ENCODE results near the gene TFDP2. TPM values are rescaled to one million over a fixed set of nuclear protein-coding genes. Genes with fewer than 3 reads are reported as not detected.
"Not testable (repeated sequence)": the region's sequence is repeated elsewhere in the genome, so short reads cannot be mapped to it uniquely, and the experiment has no call there.

Gene TFDP2
- total RNA-seq, 1 experiment from 2014 or later: 45.6 TPM

DNA sequence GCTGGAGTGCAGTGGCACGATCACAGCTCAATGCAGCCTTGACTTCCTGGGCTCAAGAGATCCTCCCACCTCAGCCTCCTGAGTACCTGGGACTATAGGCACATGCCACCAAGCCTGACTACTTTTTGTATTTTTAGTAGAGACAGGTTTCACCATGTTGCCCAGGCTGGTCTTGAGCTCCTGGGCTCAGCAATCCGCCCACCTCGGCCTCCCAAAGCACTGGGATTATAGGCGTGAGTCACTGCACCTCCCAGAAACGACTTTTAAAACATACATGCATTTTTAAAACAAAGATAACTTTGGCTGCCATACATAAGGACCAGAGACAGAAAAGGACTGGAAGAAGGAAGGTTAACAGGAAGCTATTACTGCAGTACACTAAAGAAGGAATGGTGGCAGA, 4.8 kb downstream of the TFDP2 start:
- not testable (repeated sequence) for DNase-seq; H3K27me3 ChIP-seq (ENCODE audit: low read length); H3K79me2 ChIP-seq (ENCODE audit: low read length); H3K36me3 ChIP-seq (ENCODE audit: insufficient read depth, low read length); H3K9me3 ChIP-seq (ENCODE audit: low read length); H3K9ac ChIP-seq (ENCODE audit: low read length); H3K27ac ChIP-seq (ENCODE audit: low read length); H2AFZ ChIP-seq (ENCODE audit: low read length); H4K20me1 ChIP-seq (ENCODE audit: insufficient read depth, low read depth, low read length); H3K9me2 ChIP-seq (replicated peaks; ENCODE audit: insufficient read depth, low read length); H3K4me3 ChIP-seq (ENCODE audit: low read length); H3K4me2 ChIP-seq (ENCODE audit: low read depth, low read length, poor library complexity, severe bottlenecking)
- H3K4me1 ChIP-seq (ENCODE audit: low read length): peaks cover 10% of the 10 kb centered on the region

DNA sequence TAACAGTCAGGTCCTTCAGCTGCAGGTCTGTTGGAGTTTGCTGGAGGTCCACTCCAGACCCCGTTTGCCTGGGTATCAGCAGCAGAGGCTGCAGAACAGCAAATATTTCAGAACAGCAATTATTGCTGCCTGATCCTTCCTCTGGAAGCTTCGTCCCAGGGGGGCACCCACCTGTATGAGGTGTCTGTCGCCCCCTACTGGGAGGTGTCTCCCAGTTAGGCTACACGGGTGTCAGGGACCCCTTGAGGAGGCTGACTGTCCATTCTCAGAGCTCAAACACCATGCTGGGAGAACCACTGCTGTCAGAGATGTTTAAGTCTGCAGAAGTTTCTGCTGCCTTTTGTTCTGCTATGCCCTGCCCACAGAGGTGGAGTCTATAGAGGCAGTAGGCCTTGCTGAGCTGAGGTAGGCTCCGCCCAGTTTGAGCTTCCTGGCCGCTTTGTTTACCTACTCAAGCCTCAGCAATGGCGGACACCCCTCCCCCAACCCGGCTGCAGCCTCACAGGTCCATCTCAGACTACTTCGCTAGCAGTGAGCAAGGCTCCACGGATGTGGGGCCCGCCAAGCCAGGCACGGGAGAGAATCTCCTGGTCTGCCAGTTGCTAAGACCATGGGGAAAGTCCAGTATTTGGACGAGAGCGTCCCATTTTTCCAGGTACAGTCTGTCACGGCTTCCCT, 8.6 kb downstream of the TFDP2 start:
- not testable (repeated sequence) for H3K79me2 ChIP-seq (ENCODE audit: low read length); H3K4me1 ChIP-seq (ENCODE audit: low read length); H3K4me3 ChIP-seq (ENCODE audit: low read length); H3K9ac ChIP-seq (ENCODE audit: low read length); H2AFZ ChIP-seq (ENCODE audit: low read length); H4K20me1 ChIP-seq (ENCODE audit: insufficient read depth, low read depth, low read length); H3K9me3 ChIP-seq (ENCODE audit: low read length); H3K27ac ChIP-seq (ENCODE audit: low read length); H3K9me2 ChIP-seq (replicated peaks; ENCODE audit: insufficient read depth, low read length); H3K4me2 ChIP-seq (ENCODE audit: low read depth, low read length, poor library complexity, severe bottlenecking); H3K36me3 ChIP-seq (ENCODE audit: insufficient read depth, low read length); H3K27me3 ChIP-seq (ENCODE audit: low read length)
- peak; percentile 56 for DNase-seq

DNA sequence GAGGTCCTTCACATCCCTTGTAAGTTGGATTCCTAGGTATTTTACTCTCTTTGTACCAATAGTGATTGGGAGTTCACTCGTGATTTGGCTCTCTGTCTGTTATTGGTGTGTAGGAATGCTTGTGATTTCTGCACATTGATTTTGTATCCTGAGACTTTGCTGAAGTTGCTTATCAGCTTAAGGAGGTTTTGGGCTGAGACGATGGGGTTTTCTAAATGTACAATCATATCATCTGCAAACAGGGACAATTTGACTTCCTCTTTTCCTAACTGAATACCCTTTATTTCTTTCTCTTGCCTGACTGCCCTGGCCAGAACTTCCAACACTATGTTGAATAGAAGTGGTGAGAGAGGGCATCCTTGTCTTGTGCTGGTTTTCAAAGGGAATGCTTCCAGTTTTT, 12.3 kb downstream of the TFDP2 start:
- not testable (repeated sequence) for H4K20me1 ChIP-seq (ENCODE audit: insufficient read depth, low read depth, low read length); DNase-seq; H3K27me3 ChIP-seq (ENCODE audit: low read length); H3K27ac ChIP-seq (ENCODE audit: low read length); H3K9me2 ChIP-seq (replicated peaks; ENCODE audit: insufficient read depth, low read length); H3K36me3 ChIP-seq (ENCODE audit: insufficient read depth, low read length); H3K79me2 ChIP-seq (ENCODE audit: low read length); H2AFZ ChIP-seq (ENCODE audit: low read length); H3K4me3 ChIP-seq (ENCODE audit: low read length); H3K9ac ChIP-seq (ENCODE audit: low read length); H3K4me2 ChIP-seq (ENCODE audit: low read depth, low read length, poor library complexity, severe bottlenecking); H3K9me3 ChIP-seq (ENCODE audit: low read length); H3K4me1 ChIP-seq (ENCODE audit: low read length)

DNA sequence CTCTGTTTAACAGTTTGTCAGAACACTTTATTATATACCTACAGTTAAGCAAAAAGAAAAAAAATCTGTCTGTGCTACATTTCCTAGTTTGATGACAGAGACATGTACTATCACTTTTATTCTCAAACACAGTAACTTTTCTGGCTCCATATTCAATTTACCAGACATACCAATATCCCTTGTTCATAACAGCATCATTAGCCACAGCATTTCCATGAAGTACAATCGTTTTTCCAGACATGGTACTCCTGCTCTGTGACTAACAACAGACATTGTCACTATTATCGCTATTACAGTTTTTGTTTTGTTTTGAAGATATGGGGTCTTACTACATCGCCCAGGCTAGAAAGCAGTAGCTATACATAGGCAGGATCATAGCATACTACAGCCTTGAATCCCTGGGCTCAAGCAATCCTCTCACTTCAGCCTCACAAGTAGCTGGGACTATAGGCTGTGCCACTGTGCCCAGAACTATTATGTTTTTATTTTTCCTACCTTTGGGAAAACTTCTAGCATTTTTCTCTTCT, 14.5 kb downstream of the TFDP2 start:
- no peaks in the 10 kb centered on the region for H3K4me1 ChIP-seq (ENCODE audit: low read length)
- H3K27ac ChIP-seq (ENCODE audit: low read length): no peak overlapping the region
- no peak overlapping the region for H3K4me3 ChIP-seq (ENCODE audit: low read length)

DNA sequence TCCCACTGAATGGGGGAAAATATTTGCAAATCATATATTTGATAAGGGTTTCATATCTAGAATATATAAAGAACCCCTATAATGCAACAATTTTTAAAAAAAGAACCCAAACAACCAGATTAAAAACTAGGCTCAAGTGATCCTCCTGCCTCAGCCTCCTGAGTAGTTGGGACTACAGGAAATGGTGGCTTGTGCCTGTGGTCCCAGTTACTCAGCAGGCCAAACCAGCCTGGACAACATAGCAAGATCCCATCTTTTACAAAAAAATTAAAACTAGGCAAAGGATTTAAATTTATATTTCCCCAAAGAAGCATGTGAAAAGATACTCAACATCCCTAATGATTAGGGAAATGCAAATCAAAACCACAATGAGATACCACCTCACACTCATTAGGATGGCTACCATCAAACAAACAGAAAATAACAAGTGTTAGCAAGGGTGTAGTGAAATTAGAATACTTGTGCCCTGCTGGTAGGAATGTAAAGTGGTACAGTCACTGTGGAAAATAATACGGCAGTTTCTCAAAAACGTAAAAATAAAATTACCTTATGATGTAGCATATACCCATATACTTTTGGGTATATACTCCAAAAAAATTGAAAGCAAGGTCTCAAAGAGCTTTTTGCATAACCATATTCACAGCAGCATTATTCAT, 19.7 kb downstream of the TFDP2 start:
- no peaks in the 10 kb centered on the region for H3K79me2 ChIP-seq (ENCODE audit: low read length)
- H2AFZ ChIP-seq (ENCODE audit: low read length): no peak overlapping the region
- H3K4me2 ChIP-seq (ENCODE audit: low read depth, low read length, poor library complexity, severe bottlenecking): no peak overlapping the region
- no peaks in the 10 kb centered on the region for H3K9me2 ChIP-seq (replicated peaks; ENCODE audit: insufficient read depth, low read length)
- no peaks in the 10 kb centered on the region for H3K27me3 ChIP-seq (ENCODE audit: low read length)
- no peaks in the 10 kb centered on the region for H4K20me1 ChIP-seq (ENCODE audit: insufficient read depth, low read depth, low read length)
- H3K27ac ChIP-seq (ENCODE audit: low read length): no peak overlapping the region
- H3K9me3 ChIP-seq (ENCODE audit: low read length): no peaks in the 10 kb centered on the region
- DNase-seq: no peak
- H3K9ac ChIP-seq (ENCODE audit: low read length): no peak overlapping the region
- no peaks in the 10 kb centered on the region for H3K4me1 ChIP-seq (ENCODE audit: low read length)
- H3K36me3 ChIP-seq (ENCODE audit: insufficient read depth, low read length): no peaks in the 10 kb centered on the region
- no peak overlapping the region for H3K4me3 ChIP-seq (ENCODE audit: low read length)

More for the DNA sequence above, 14.5 kb downstream of the TFDP2 start:
- no peak overlapping the region for H3K9ac ChIP-seq (ENCODE audit: low read length)
- H4K20me1 ChIP-seq (ENCODE audit: insufficient read depth, low read depth, low read length): no peaks in the 10 kb centered on the region
- no peak overlapping the region for H3K4me2 ChIP-seq (ENCODE audit: low read depth, low read length, poor library complexity, severe bottlenecking)
- no peaks in the 10 kb centered on the region for H3K36me3 ChIP-seq (ENCODE audit: insufficient read depth, low read length)
- H3K79me2 ChIP-seq (ENCODE audit: low read length): no peaks in the 10 kb centered on the region
- H3K27me3 ChIP-seq (ENCODE audit: low read length): no peaks in the 10 kb centered on the region
- no peak overlapping the region for H2AFZ ChIP-seq (ENCODE audit: low read length)
- no peaks in the 10 kb centered on the region for H3K9me3 ChIP-seq (ENCODE audit: low read length)
- no peak for DNase-seq
- H3K9me2 ChIP-seq (replicated peaks; ENCODE audit: insufficient read depth, low read length): no peaks in the 10 kb centered on the region

DNA sequence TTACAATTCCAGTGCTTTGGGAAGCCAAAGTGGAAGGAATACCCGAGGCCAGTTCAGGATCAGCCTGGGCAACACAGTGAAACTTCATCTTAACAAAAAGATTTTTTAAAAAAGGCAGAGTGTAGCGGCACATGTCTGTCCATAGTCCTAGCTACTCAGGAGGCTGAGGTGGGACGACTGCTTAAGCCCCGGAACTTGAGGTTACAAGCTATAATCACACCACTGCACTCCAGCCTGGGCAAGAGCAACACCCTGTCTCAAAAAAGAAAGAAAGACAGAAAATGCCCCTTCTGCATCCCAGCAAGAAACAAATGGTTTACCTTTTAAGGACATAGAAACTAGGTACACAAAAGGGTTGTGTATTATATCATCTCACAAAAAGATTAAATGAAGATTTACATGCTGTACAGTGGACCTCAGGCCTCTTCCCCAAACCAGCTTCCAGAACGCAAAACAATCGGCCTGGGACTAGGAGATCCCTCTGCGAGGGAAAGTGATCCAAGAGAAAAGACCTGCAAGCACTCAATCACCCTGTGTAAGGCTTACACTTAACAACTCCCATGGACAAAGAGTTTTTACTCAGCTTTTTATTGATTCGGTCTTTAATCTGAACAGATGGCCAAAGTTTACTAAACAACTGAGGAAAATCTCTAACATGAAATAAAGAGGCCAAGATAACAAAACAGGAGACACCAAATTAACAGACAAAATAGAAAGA, 21.2 kb downstream of the TFDP2 start:
- H3K4me1 ChIP-seq (ENCODE audit: low read length): no peaks in the 10 kb centered on the region
- H3K9me3 ChIP-seq (ENCODE audit: low read length): no peaks in the 10 kb centered on the region
- no peaks in the 10 kb centered on the region for H3K79me2 ChIP-seq (ENCODE audit: low read length)
- no peak overlapping the region for H3K27ac ChIP-seq (ENCODE audit: low read length)
- H3K4me3 ChIP-seq (ENCODE audit: low read length): no peak overlapping the region
- H3K4me2 ChIP-seq (ENCODE audit: low read depth, low read length, poor library complexity, severe bottlenecking): no peak overlapping the region
- no peaks in the 10 kb centered on the region for H3K9me2 ChIP-seq (replicated peaks; ENCODE audit: insufficient read depth, low read length)
- no peak overlapping the region for H3K9ac ChIP-seq (ENCODE audit: low read length)
- H3K36me3 ChIP-seq (ENCODE audit: insufficient read depth, low read length): no peaks in the 10 kb centered on the region
- DNase-seq: no peak
- no peaks in the 10 kb centered on the region for H4K20me1 ChIP-seq (ENCODE audit: insufficient read depth, low read depth, low read length)
- no peaks in the 10 kb centered on the region for H3K27me3 ChIP-seq (ENCODE audit: low read length)
- H2AFZ ChIP-seq (ENCODE audit: low read length): no peak overlapping the region

DNA sequence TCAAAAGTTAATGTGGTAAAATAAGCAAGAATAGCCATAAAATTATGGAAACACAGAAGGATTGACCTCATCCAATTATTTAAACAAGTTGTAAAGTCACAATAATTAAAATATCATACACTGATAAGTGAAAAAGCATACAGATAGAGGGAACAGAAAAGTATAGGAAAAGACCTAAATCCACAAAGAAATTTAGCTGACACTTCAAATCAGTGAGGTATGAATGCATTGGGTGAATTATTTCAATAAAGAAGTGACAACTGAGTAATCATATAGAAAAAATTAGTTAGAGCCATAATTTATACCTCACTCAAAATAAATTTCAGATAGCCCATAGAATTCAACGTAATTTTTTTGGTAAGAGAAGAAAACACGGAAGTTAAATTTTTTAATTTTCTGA, 25.1 kb downstream of the TFDP2 start:
- Histone ChIP-seq H3K9me3 (ENCODE audit: low read length) (no peaks in the 10 kb centered on the region), H3K4me2 (ENCODE audit: low read depth, low read length, poor library complexity, severe bottlenecking) (no peak overlapping the region)
- DNase-seq: no peak

DNA sequence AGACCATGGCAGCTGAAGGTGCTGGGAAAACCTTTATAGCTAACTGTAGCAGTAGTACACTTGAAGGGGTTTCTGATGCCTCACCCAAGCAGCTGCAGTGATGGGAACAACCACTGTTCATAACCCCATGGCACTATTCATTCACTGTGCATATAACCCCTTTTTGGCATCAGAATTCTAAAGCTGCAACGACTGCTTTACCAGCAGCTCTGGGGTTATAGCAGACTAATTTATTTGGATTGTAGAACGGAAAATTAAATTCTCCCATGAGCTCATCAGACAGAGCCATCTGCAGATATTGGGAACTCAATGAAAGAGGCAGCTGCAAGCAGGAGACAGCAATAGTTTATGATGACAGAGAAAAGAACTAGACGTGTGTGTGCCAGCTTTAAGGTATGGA, 28.6 kb downstream of the TFDP2 start:
- Histone ChIP-seq H3K79me2 (ENCODE audit: low read length) (no peaks in the 10 kb centered on the region), H4K20me1 (ENCODE audit: insufficient read depth, low read depth, low read length) (no peaks in the 10 kb centered on the region), H3K27ac (ENCODE audit: low read length) (no peak overlapping the region), H3K36me3 (ENCODE audit: insufficient read depth, low read length) (no peaks in the 10 kb centered on the region), H3K9me3 (ENCODE audit: low read length) (no peaks in the 10 kb centered on the region), H3K9me2 (replicated peaks; ENCODE audit: insufficient read depth, low read length) (no peaks in the 10 kb centered on the region), H2AFZ (ENCODE audit: low read length) (no peak overlapping the region), H3K4me2 (ENCODE audit: low read depth, low read length, poor library complexity, severe bottlenecking) (no peak overlapping the region), H3K4me1 (ENCODE audit: low read length) (no peaks in the 10 kb centered on the region), H3K27me3 (ENCODE audit: low read length) (no peaks in the 10 kb centered on the region), H3K4me3 (ENCODE audit: low read length) (no peak overlapping the region), H3K9ac (ENCODE audit: low read length) (no peak overlapping the region)
- no peak for DNase-seq

More for the DNA sequence above, 25.1 kb downstream of the TFDP2 start:
- no peak overlapping the region for H3K4me3 ChIP-seq (ENCODE audit: low read length)
- H3K9ac ChIP-seq (ENCODE audit: low read length): no peak overlapping the region
- no peak overlapping the region for H3K27ac ChIP-seq (ENCODE audit: low read length)
- H4K20me1 ChIP-seq (ENCODE audit: insufficient read depth, low read depth, low read length): no peaks in the 10 kb centered on the region
- no peaks in the 10 kb centered on the region for H3K36me3 ChIP-seq (ENCODE audit: insufficient read depth, low read length)
- H3K4me1 ChIP-seq (ENCODE audit: low read length): no peaks in the 10 kb centered on the region
- H2AFZ ChIP-seq (ENCODE audit: low read length): no peak overlapping the region
- no peaks in the 10 kb centered on the region for H3K9me2 ChIP-seq (replicated peaks; ENCODE audit: insufficient read depth, low read length)
- H3K79me2 ChIP-seq (ENCODE audit: low read length): no peaks in the 10 kb centered on the region
- H3K27me3 ChIP-seq (ENCODE audit: low read length): no peaks in the 10 kb centered on the region

Measured in Karpas-422 (cell line).